ENCODE measurements around the gene DCTN3. TPM values are rescaled to one million over a fixed set of nuclear protein-coding genes. Genes with fewer than 3 reads are reported as not detected.

DCTN3 gene
- total RNA-seq, 2 donors from 2014 or later = 59.1 to 154 TPM

- Histone ChIP-seq H3K9me3 (no peaks in the 10 kb centered on the region), H3K27ac (no peak overlapping the region), H3K4me1 (peaks cover 0 to 33% of the 10 kb centered on the region in 2 donors), H3K27me3 (no peaks in the 10 kb centered on the region), H3K4me3 (no peak overlapping the region), H3K36me3 (no peaks in the 10 kb centered on the region)
- TF ChIP-seq, protein P1, sequence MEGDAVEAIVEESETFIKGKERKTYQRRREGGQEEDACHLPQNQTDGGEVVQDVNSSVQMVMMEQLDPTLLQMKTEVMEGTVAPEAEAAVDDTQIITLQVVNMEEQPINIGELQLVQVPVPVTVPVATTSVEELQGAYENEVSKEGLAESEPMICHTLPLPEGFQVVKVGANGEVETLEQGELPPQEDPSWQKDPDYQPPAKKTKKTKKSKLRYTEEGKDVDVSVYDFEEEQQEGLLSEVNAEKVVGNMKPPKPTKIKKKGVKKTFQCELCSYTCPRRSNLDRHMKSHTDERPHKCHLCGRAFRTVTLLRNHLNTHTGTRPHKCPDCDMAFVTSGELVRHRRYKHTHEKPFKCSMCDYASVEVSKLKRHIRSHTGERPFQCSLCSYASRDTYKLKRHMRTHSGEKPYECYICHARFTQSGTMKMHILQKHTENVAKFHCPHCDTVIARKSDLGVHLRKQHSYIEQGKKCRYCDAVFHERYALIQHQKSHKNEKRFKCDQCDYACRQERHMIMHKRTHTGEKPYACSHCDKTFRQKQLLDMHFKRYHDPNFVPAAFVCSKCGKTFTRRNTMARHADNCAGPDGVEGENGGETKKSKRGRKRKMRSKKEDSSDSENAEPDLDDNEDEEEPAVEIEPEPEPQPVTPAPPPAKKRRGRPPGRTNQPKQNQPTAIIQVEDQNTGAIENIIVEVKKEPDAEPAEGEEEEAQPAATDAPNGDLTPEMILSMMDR (IDR thresholded peaks at IDR 0.05) = no peak
- no peak for DNase-seq (ENCODE audit: low spot score)
Observed at GRCh38 chr9:34581318-34581717, 39.0 kb downstream of the DCTN3 start.

DNA sequence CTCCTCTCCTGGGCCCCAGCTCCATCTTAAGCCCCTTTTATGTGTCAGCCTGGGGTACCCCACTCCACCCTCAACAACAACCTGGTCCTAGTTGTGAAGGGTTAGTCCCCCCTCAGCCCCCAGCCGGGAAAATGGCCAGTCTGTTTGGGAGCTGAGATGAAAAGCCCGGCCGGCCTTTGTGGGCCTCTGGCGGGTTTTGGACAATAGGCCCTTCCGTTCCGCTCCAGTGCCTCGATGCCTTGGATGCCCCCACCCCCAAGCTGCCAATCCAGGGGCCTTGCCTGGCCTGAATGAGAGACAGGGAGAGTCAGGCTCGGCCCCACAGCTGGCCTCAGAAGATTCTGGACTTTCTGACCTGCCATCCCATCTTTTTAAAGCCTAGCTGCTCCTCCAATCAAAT lies 39.9 kb downstream of the DCTN3 start:
- TF ChIP-seq, protein P1 (IDR thresholded peaks at IDR 0.05) = no peak
- DNase-seq (ENCODE audit: low spot score) = no peak
- Histone ChIP-seq H3K9me3 (no peaks in the 10 kb centered on the region), H3K4me1 (peaks cover 0 to 33% of the 10 kb centered on the region in 2 donors), H3K27ac (no peak overlapping the region), H3K4me3 (no peak overlapping the region), H3K36me3 (no peaks in the 10 kb centered on the region), H3K27me3 (no peaks in the 10 kb centered on the region)

DNA sequence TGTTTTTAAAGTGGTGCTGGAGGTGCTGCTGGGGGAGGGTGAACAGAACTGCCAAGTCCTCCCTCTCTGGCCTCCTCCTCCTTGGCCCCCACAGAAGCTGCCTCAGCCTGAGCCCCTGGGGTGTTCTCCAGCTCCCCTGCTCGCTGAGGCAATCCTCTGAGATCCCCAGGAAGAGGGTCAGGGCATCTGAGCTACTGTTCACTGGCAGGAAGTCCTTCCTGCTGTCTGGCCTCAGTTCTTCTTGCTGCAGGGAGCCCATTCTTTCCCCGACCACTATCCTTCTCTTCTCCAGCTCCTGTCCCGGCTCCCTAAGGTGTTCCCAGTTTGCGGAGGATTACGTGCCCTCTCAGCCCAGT lies 40.5 kb downstream of the DCTN3 start:
- no peak for DNase-seq (ENCODE audit: low spot score)

GRCh38 chr9:34579104-34579807 lies 41.0 kb downstream of the DCTN3 start:
- Histone ChIP-seq H3K4me3 (no peak overlapping the region), H3K27me3 (no peaks in the 10 kb centered on the region), H3K4me1 (peaks cover 0 to 33% of the 10 kb centered on the region in 2 donors), H3K36me3 (no peaks in the 10 kb centered on the region), H3K27ac (no peak overlapping the region), H3K9me3 (no peaks in the 10 kb centered on the region)
- TF ChIP-seq, protein P1 (IDR thresholded peaks at IDR 0.05) = no peak
- DNase-seq (ENCODE audit: low spot score) = no peak

More for the DNA sequence above, 40.5 kb downstream of the DCTN3 start:
- H3K27ac ChIP-seq = no peak overlapping the region
- TF ChIP-seq, protein P1 (IDR thresholded peaks at IDR 0.05) = no peak
- no peak overlapping the region for H3K4me3 ChIP-seq
- peaks cover 0 to 33% of the 10 kb centered on the region in 2 donors for H3K4me1 ChIP-seq
- H3K36me3 ChIP-seq = no peaks in the 10 kb centered on the region
- no peaks in the 10 kb centered on the region for H3K9me3 ChIP-seq
- H3K27me3 ChIP-seq = no peaks in the 10 kb centered on the region

DNA sequence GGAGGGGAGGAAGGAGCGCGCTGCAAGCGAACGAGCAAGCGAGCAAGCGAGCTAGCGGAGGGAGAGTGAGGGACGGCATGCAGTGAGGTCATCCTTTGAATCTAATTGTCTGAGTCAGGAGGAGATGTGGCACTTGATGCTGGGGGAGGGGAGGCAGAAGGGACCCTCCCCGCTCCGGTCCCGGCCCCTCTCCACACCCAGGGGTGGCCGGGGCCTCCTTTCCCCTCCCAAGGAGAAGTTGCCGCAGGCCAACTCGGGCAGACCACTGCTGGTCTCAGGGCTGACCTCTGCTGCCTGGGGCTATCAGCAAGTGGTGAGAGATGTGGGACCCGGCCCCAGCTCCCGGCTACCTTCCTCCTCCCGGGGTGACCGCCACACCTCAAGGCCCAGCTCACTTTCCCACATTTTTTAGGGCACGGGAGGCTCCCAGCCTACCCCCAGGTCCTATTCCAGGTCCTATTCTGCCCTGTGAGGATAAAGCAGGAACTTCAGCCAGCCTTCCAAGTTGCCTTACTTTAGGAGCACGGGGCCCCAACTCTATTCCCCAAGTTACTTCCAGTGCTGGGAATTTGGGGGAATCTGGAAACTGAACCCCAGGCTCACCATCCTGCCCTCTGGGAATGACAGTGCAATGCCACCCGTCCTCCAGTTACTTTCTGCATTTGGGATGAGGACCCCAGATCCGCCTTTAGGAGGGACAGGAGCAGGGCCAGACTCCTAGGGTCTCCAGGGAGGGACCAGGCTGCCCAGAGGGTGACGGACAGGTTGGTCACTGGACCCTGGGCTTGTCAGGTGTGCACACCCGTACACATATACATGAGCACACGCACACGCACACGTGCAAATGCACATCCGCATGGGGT lies 41.8 kb downstream of the DCTN3 start:
- TF ChIP-seq, protein P1 (IDR thresholded peaks at IDR 0.05) = no peak
- peaks cover 0 to 33% of the 10 kb centered on the region in 2 donors for H3K4me1 ChIP-seq
- H3K27me3 ChIP-seq = no peaks in the 10 kb centered on the region
- H3K36me3 ChIP-seq = no peaks in the 10 kb centered on the region
- DNase-seq (ENCODE audit: low spot score) = no peak
- peak overlapping the region; percentile 31 to 48 for H3K4me3 ChIP-seq
- H3K27ac ChIP-seq = peak overlapping the region; percentile 23 to 46
- no peaks in the 10 kb centered on the region for H3K9me3 ChIP-seq
